AG09319 (cell line): ENCODE data around the gene CXCR5.
"Not testable (repeated sequence)": the region's sequence is repeated elsewhere in the genome, so short reads cannot be mapped to it uniquely, and the experiment has no call there.

ENCODE experiments used
- DNase-seq: peaks from one replicate; pipeline ENCODE4 v3.0.0-alpha.2; 2010; ENCODE audit warnings: low read depth; ENCODE audit errors: extremely low read depth
- CTCF ChIP-seq: IDR thresholded peaks from 2 replicates; pipeline ENCODE4 v1.5.1; 2011; ENCODE audit warnings: low read depth, mild to moderate bottlenecking, inconsistent platforms, low read length, moderate library complexity

Gene CXCR5

GRCh38 chr11:118883368-118884071 lies at the start of gene CXCR5:
CXCR5 (plus strand) TSS chr11:118883892; CDS start chr11:118883942, 50 bp downstream.
- no peak for DNase-seq

GRCh38 chr11:118834427-118835028 lies 49.2 kb upstream of the CXCR5 start:
- no peak for DNase-seq
- TF ChIP-seq CTCF: no peak

More at GRCh38 chr11:118883368-118884071, at the start of gene CXCR5:
- no peak for TF ChIP-seq CTCF

GRCh38 chr11:118837868-118838267 lies 45.8 kb upstream of the CXCR5 start:
- no peak for DNase-seq
- TF ChIP-seq CTCF: no peak

DNA sequence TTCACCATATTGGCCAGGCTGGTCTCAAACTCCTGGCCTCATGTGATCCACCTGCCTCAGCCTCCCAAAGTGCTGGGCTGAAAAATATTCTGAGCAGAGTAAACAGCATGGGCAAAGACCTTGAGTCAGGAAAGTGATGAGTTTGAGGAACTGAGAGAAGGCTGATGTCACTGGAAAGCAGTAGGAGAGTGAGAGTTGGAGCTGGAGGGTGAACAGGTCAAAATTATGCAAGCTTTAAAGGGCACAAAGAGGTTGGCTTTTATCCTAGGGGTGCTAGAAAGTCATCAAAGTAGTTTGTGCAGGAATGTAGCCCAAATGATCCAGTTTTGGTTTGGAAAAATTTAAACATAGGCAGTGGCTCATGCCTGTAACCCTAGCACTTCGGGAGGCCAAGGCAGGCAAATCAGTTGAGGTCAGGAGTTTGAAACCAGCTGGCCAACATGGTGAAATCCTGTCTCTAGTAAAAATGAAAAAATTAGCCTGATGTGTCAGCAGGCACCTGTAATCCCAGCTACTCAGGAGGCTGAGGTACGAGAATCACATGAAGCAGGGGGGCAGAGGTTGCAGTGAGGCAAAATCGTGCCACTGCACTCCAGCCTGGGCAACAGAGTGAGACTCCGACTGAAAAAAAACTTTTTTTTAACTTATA lies 44.7 kb upstream of the CXCR5 start:
- DNase-seq: no peak
- no peak for TF ChIP-seq CTCF

DNA sequence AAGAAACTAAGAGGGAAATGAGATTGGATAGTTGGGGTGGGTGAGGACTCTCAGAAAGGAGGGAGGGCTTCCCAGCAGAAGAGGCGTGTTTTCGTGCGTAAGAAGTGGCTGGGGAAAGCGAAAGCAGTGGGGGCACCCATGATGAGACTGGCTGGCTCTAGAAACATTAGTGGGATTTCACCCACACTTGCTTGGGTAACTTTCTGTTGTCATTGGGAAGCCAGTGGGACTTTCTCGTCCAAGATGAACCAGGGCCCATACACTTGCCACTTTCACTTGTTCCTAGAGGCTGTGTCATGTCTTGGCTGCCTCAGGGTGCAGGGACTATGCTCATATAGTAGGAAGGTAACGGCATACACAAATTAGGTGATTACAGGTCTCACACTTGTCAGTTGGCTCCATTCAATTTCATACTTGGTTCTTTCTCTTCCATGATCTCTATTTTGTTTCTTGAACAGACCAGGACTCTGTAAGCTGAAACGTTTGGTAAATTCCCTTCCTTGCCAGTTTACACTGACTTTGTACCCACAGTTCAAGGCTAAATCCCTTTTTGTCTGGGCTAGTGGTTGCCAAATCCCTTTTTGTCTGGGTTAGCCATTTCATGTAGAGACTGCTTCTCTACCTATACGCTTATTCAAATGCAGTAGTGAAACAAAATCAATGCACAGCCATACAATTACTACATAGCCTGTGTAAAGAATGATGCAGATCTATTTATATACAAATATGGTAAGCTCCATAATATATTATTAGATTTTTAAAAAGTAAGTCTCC lies 42.0 kb upstream of the CXCR5 start:
- TF ChIP-seq CTCF: no peak
- DNase-seq: no peak

DNA sequence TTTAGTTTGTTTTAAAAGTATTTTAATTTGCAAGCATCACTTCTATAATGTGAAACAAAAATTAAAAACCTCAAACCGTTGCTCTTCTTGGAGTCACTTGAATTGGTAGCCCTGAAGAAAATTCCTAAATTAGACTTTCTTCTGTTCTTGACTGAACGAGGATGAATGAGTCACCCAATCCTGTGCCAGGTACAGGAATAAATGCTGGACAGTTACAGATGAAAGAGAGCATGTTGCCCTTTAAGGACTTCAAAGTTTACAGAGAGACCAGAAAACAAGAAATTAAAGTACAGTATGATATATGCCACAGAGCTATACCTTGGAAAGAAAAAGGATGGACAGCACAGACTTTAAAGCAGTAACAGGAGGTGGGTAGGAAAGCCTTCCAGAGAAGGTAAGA lies 41.3 kb upstream of the CXCR5 start:
- no peak for TF ChIP-seq CTCF
- DNase-seq: no peak

- DNase-seq: not testable (repeated sequence)
Measured at GRCh38 chr11:118842843-118843242, 40.8 kb upstream of the CXCR5 start.
